Activated CD4-positive, alpha-beta T cell treated with anti-CD3 and anti-CD28 coated beads, Interleukin-2, amount 50 U/mL, for 24 hours (primary cell): ENCODE results near the gene RBM45.
A peak's percentile ranks its signal among the peaks of the same experiment; 100 is the strongest.
"Not testable (repeated sequence)": the region's sequence is repeated elsewhere in the genome, so short reads cannot be mapped to it uniquely, and the experiment has no call there.

Experiments used
- DNase-seq, 2 donors: peaks; one replicate each; pipeline ENCODE4 v3.0.0-alpha.2; 2020; ENCODE audit warnings: low read depth in 1 of 2, low spot score in 1 of 2

RBM45 gene, protein sequence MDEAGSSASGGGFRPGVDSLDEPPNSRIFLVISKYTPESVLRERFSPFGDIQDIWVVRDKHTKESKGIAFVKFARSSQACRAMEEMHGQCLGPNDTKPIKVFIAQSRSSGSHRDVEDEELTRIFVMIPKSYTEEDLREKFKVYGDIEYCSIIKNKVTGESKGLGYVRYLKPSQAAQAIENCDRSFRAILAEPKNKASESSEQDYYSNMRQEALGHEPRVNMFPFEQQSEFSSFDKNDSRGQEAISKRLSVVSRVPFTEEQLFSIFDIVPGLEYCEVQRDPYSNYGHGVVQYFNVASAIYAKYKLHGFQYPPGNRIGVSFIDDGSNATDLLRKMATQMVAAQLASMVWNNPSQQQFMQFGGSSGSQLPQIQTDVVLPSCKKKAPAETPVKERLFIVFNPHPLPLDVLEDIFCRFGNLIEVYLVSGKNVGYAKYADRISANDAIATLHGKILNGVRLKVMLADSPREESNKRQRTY

DNA sequence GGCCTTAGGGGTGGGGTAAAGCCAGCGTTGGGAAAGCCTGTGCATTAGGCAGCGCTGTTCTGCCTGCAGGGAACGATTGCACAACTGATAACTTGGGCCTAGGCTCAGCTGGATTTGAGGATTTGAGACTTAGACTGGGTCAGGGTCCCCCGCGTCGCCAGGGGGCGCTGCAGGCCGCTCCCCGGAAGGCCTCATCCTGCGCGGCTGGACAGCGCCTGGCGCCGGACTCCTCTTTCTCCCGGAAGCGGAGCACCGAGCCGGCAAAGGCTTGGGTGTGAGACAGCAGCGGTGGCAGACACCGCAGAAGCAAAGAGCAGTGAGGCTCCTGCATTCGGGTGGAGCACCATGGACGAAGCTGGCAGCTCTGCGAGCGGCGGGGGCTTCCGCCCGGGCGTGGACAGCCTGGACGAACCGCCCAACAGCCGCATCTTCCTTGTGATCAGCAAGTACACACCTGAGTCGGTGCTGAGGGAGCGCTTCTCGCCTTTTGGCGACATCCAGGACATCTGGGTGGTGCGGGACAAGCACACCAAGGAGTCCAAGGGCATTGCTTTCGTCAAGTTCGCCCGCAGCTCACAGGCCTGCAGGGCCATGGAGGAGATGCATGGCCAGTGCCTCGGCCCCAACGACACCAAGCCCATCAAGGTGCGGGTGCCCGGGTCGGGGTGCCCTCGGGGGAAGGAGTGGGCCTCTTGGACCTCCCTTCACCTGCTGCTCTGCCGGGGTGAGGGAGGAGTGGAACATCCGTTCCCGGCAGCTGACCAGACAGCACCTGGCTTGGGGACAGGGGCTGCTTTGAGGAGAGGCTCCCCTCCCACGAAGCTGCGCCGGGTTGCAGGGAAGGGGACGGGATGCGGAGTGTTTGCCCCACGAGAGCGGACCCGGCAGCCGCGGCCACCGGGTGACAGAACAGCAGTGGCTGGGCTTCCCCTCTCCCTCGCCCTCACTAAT lies at the start of gene RBM45:
Gene RBM45 (plus strand): TSS at position 236 of the 951 bp plus-strand sequence. CDS start 110 bp downstream, at position 346.
- peak; percentile 68 to 76 for DNase-seq

DNA sequence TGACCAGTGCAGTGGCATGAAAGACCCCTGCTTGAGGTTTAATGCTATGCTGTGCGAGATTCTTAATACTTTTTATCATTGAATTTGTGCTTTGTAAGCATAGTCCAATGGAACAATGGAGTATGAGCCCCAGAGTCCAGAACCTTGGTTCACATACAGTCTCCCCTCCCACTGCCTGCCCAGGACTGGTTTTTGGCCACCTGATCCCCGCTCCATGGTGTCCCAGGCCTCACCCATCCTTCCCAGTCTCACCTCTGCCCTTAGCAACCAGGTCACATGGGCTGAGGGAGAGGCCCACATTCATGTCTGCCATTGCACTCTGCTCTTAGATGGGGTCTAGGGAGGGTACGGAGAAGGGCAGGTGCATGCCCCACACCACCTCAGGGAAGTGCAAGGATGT lies 45.9 kb upstream of the RBM45 start:
- no peak for DNase-seq

DNA sequence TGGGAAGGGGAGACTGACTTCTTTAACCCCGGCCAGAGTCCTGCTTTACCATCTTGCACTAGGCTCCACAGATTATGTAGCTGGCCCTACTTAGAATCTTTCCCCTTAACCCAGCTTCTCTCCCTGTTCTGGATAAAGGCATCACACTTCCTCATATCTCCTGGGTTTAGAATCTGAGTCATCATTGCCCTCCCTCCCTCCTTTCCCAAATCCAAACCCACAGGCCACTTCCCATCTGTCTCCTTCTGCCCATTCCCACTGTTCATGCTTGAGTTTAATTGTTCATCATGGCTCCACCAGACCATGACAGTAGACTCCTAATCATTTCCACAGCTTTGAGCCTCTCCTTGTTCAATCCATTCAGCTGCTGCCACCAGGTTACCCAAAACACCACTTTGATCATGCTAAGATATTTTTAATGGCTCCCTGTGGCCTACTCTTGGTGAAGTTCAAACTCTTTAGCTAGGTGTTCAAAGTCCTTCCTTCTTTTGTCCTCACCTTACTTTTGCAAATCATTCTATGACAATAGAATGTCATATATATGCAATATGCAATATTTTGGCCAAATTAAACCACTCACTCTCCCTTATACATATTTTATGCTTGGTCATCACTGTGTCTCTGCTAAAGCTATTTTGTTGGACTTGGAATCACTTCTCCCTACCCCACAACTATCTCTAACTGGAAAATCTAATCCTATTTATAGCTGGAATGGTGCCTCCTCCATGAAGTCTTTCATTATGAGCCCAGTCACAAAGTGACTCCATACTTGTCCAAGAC lies 45.2 kb upstream of the RBM45 start:
- DNase-seq, result no peak

DNA sequence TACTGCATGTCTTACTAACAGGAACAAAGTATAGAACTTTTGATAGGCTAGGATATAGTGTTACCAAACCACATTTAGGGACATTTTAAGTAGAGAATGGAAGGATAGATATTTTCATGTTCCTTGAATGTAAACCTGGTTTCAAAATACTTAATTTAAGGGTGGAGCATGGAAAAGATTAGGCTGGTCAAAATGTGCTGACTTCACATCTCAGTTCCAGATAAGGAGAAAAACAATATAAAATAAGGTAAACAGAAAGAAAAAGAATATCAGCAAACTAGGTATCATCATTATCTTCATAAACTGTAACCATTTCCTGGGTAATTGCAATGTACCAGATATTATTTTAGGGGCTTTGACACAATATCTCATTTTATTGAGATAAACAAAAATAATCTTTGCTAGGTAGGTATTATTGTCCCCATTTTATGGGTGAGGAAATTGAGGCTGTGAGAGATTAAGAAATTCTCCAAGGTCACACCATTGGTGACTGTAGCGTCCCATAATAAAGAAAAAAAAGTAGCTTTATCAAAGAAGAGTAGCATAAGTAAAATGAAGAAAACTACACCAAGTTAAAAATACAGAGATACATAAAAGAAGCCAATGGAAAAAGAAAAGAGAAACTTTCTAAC lies 43.3 kb upstream of the RBM45 start:
- DNase-seq, result no peak

DNA sequence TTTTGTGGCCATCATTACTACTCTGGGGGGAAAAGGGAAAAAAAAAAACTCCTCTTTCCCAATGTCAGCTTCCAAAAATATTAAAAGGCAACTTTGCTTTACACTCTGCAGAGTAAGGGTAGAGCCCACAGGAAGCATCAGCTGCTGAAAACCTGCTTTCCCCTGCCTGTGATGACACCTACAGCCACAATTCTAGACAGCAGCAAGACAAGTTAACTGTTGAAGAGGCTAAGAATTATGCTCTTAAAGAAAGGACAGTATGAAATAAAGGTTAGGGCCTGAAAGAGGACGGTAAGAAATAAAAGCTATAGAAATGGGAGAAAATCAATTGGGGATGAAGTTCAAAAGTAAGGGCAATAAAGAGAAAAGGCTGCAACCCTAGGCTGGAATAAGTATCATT lies 42.7 kb upstream of the RBM45 start:
- DNase-seq, result no peak

DNA sequence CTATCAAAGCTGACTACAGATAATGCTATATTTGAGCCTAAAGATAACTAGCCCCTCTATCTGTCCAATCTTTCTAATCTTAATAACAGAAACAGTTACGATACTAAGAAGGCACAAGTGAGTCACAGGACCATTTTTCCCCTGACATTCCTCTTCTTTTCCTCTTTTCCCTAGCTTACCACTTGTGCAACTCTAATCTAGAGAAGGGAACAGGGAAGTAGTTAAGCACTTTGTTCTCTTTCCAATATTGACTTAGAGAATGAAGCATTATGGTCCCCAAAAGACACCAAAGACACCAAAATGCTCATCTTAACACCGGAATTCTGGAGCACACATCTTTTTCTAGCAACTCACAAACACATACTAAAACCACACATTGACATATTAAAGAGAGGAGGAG lies 41.4 kb upstream of the RBM45 start:
- no peak for DNase-seq

DNA sequence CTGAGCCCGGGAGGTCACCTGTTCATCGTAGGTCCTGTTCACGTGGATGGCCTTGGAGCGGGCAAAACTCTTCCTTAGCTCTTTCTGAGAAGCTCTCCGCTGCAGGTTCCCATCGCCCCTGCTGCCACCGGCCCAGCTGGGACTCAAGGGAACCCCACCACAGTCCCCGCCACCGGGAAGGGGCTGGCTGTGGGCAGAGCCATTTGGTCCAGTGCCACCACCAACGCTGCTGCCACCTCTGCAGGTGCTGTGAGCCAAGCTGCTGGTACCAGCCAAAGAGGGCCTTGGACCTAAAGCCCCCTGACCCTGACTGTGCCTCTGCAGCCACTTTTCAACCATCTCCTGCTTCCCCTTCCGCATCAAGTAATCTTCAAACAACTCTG lies 40.2 kb upstream of the RBM45 start:
- DNase-seq, result no peak

DNA sequence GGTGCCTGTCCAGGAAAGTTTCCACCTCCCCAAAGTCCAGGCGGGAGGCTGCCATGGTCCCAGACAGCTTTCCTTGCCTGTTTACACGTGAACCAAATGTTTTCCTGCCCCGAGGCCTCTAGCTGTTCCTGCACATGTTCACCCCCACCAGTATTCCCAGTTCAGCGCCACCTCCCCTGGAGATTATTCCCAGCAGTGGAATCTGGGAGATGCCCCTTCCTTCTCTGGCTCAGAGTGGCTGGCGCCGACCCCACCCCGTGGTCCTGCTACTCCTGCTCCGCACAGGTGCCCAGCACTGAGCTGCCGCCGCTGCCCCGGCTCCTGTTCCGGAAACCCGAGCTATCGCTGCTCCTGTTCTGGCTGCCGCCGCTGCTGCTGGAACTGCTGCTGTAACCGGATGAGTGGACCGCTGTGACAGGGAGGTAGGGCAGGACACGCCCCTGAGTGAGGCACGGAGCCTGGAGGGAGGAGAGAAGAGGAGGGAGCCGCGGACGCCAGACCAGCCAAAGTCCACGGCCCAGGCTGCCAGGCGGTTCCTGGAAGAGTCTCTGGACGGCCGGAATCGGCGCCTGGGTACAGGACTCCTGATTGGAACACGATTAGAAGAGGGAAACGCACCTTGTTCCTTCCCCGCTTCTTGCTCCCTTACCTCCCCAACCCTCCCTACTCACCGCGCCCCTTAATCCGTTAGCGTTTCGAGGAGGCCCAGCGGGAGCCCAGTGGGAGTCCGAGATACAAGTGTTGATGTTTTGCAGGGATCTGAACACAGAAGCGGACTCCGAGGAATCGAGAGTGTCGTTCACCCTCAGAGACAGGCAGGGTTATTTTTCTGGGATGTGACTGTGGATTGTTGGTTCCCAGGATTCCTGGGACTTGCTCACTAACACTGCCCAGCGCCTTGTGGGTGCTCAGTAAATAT lies 39.6 kb upstream of the RBM45 start, which contains the start of gene PDE11A:
Gene PDE11A (minus strand): TSS at position 395 of the 919 bp plus-strand sequence. CDS start 340 bp downstream, at position 55.
- peak in 1 of 2 donors; percentile 11 for DNase-seq

DNA sequence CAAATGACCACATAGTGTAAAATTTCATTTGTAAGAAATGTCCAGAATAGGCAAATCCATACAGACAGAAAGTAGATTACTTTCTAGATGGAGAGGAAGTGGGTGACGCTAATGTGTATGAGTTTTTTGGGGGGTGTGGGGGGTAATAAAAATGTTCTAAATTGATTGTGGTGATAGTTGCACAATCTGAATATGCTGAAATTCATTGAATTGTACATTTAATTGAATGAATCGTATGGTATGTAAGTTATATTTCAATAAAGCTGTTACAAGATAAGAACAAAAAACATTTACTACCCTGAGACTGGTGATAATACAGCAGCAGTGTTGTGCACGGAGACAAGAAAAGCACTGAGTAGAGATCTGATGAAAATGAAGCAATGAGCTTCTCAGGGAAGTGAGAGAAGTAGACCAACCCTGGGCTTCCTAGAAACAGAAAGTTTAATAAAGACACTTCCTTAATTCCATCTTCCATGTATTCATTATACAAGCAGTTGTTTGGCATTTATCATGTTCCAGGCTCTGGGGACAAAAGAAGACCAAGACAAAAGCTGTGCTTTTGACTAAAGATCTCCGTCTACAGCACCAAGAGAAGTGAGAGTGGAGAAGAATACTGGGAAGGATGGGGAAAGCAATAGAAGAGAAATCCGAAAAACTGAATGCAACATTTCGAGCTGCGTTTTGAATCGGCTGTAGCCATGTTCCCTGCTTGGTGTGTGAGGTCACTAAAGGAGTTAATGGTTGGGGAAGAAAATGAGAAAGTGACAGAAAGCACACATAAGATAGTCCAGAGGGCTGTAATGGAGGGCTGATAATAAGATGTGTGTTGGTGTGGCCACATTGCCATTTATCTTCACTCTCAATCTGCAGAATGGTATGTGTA lies 37.9 kb upstream of the RBM45 start:
- DNase-seq, result no peak

DNA sequence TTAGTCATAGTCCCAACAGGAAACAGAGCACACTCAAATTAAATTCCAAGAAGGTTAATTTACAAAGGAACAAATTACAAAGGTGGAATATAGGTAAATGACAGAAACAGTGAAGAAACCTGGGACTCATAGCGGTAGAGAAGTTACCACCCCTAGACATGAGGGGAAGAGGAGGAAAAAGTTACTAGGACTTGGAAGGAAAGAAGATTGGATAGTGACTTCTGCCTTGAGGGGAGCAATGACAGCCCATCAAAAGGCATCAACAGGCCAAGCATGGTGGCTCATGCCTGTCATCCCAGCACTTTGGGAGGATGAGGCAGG lies 37.3 kb upstream of the RBM45 start:
- no peak for DNase-seq

DNA sequence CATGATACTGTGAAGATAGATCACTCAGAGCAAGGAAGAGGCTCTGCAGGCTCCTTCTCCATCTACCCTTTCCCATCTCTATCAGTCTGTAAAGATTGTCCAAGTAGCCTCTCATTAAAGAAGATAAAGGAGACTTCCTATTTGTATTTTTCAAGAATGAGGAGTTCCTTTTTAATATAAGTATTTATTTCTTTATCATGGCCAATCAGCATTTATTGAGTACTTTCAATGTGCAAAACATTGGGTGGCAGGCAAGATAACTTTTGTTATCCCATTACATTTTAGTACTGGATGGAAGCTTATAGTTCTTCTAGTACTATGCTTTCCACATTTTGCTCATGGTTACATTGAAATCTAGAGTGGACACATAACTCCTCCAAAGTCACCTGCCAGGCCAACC lies 36.1 kb upstream of the RBM45 start:
- DNase-seq, result no peak

DNA sequence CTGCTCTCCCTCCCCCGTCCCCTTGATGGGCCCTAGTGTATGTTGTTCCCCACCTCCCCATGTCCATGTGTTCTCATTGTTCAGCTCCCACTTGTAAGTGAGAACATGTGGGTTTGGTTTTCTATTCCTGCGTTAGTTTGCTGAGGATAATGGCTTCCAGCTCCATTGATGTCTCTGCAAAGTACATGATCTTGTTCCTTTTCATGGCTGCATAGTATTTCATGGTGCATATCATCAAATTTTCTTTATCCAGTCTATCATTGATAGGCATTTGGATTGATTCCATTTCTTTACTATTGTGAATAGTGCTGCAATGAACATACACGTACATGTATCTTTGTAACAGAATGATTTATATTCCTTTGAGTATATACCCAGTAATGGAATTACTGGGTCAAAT lies 33.0 kb upstream of the RBM45 start:
- DNase-seq, result not testable (repeated sequence)

DNA sequence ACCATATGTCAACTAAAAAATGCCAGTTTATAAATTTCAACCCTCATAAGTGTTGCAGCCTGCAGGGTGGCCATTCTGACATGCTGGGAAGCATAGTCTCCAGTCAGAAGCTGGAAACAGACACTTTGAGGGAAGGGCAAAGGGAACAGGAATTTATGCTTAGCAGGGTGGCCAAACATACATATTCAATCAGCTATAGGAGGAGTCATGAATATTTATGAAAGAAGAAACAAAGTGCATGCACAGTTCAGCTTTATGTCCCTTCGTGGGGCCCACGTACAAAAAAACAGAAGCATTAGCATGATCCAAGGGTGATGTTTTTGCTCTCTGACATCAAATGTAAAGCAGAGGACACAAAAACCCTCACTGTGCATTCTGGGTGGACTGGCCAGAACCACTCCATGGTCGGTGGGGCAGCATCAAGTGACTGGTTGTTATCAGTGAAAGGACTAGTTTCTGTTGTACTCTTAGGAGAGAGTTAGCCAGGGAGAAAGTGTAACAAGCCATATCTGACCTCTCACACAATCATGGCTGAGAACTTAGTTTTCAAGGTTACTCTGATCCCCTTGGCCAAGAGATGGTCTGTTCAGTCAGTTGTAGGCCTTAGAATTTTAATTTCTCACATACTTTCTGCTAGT lies 29.7 kb upstream of the RBM45 start:
- DNase-seq, result no peak

DNA sequence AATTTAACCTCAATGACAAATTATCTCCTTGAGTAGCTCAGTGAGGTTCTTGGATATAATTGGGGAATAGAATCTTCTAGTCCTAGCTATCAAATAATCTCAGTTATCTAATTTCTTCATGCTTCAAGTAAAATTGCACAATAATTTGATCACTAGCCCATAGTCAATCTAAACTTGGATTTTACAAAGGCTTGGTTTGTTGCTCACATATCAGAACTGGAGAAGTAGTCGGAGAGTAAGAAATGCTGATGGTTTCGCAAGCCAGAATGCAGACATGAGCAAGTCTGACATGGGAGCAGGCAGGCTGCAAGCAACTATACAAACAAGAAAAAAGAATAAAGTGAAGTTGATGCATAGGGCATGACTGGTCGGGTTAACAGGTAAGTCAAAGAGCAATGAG lies 28.0 kb upstream of the RBM45 start:
- DNase-seq, result no peak

DNA sequence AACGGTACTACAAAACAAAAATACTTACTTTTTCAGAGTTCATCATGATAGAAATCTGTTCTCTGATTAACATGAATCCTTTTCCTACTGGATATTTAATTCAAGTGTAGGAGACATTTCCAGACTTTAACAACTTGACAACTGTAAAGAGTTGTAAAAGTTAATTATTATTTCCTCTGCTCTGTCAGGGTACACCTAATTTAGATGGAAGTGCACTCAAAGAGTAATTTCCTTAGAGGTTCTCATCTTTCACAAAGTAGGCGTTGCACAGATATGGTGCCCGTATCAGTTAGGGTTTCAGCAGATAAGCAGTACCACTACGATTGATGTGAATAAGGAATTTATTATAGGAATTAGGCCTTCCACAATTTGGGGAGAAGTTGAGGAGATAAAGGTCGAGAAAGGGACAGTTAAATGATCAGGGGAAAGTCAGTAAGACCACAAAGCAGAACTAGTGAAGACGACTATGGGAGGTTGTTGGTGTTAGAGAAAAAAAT lies 23.4 kb upstream of the RBM45 start:
- no peak for DNase-seq

DNA sequence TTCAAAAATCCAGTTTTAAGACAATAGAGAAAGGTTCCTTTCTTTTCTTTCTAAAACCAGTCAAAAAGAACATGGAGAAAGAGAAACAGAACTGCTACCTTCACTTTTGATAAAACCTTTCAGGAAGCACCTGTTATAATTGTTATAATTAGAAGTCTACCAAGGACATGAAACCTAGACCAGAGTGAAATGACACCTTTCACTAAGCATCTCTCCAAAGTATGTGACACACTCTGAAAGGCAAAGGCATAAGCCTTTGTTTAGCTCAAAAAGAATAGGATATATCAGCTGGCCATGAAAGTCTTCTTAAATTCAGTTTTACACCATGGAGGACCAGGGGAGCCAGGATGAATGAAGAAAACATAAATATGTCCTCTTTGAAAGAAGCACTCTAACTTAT lies 18.8 kb upstream of the RBM45 start:
- no peak for DNase-seq

DNA sequence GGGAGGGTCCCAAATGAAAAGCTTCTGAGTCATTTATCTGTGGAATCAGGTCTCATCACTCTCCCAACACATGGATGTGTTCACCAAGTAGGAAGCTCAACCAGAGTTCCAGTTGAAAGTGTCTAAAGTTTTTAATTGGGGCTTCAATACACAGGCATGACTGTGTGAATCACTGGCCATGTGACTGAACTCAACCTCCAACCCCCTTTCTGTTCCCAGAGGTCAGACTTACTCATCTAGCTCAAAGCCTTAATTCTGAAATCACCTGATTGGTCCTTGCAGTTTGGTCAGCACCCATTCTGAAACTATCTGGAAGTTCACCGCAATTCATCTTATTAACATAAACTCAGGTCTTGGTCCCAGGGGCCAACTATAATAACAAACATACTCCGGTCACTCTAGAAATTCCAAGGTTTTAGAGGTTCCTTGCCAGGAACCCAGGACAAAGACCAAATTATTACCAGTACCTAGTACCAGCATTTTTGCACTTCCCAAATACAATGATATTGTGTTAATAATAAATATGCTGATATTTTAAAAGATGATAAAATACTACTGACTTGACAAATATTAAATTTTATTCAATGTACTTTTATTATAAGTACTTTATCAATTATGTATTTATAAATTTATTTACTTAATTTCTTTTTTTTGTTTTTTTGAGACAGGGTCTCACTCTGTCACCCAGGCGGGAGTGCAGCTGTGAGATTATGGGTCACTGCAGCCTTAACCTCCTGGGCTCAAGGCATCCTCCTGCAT lies 10.7 kb upstream of the RBM45 start:
- DNase-seq, result no peak
